C4-2B (cell line): ENCODE results near the gene NAA60.

ENCODE experiments used
- ZFX ChIP-seq: fragments of 450-650 bp; IDR thresholded peaks from 2 replicates; pipeline ENCODE4 v1.6.1; 2017
- TF ChIP-seq, protein P1 (sequence below): fragments of 450-650 bp; conservative IDR thresholded peaks from 2 replicates; pipeline ENCODE4 v1.5.1; 2017; ENCODE audit warnings: mild to moderate bottlenecking

DNA sequence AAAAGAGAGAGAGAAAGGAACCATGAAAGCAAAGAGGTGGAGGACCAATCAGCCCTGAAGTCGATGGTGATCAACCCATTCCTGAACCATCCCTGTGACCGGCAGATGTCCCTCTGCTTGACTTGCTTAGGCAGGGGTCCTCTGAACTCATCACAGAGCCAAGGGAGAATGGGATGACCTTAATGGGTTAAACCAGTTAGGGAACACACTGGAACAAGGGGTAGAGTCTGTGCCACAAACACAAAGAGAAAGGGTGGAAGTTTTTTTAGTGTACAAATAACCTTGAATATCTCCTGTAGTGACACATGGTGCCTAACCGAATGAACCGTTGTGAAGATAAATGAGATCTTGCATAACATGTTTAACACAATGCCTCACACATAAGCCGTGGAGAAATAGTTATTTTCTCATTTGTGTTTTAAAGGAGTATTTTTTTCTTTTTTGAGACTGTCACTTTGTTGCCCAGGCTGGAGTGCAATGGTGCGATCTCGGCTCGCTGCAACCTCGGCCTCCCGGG is 11.2 kb downstream of the NAA60 start:
- TF ChIP-seq, protein P1, sequence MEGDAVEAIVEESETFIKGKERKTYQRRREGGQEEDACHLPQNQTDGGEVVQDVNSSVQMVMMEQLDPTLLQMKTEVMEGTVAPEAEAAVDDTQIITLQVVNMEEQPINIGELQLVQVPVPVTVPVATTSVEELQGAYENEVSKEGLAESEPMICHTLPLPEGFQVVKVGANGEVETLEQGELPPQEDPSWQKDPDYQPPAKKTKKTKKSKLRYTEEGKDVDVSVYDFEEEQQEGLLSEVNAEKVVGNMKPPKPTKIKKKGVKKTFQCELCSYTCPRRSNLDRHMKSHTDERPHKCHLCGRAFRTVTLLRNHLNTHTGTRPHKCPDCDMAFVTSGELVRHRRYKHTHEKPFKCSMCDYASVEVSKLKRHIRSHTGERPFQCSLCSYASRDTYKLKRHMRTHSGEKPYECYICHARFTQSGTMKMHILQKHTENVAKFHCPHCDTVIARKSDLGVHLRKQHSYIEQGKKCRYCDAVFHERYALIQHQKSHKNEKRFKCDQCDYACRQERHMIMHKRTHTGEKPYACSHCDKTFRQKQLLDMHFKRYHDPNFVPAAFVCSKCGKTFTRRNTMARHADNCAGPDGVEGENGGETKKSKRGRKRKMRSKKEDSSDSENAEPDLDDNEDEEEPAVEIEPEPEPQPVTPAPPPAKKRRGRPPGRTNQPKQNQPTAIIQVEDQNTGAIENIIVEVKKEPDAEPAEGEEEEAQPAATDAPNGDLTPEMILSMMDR = no peak
- no peak for TF ChIP-seq ZFX
